Ovary (tissue), 9 donors: ENCODE data around the gene C1orf159. TPM values are rescaled to one million over a fixed set of nuclear protein-coding genes. Genes with fewer than 3 reads are reported as not detected.

Source experiments
- DNase-seq, 5 donors: peaks; one replicate each; pipeline ENCODE4 v3.0.0-alpha.2; 2019 to 2020
- H3K27ac ChIP-seq, 2 donors: fragments of 200-600 bp; one replicate each; pipeline versions ENCODE4 v1.5.1 to v1.8.0; 2019 to 2022
- H3K27me3 ChIP-seq: fragments of 200-600 bp; one replicate; pipeline ENCODE4 v1.8.0; 2022
- H3K36me3 ChIP-seq: fragments of 200-600 bp; sonication (generic); one replicate; pipeline ENCODE4 v1.5.1; 2019
- H3K4me1 ChIP-seq: one replicate; pipeline ENCODE4 v1.8.1; 2013; ENCODE audit warnings: mild to moderate bottlenecking, moderate library complexity; ENCODE audit not compliant: insufficient read depth
- H3K4me3 ChIP-seq: fragments of 200-600 bp; sonication (generic); one replicate; pipeline ENCODE4 v1.5.1; 2017
- H3K9me3 ChIP-seq, 2 donors: fragments of 200-600 bp in 1 of 2; sonication (generic) in 1 of 2; one replicate each; pipeline versions ENCODE4 v1.5.1 to v1.8.1; 2013 to 2019; ENCODE audit warnings: mild to moderate bottlenecking in 1 of 2, moderate library complexity in 1 of 2
- CTCF ChIP-seq, 3 donors: fragments of 450-650 bp in 2 of 3; fragments of 200-600 bp in 1 of 3; IDR thresholded peaks; one replicate each; pipeline versions ENCODE4 v1.5.1 to v1.8.0; 2016 to 2022; ENCODE audit warnings: antibody characterized with exemption in 3 of 3, mild to moderate bottlenecking in 1 of 3
- EP300 ChIP-seq: sonication (generic); formaldehyde crosslinking; IDR thresholded peaks from one replicate; pipeline ENCODE4 v1.6.1; 2017; ENCODE audit warnings: antibody characterized with exemption
- POLR2A ChIP-seq: fragments of 450-650 bp; IDR thresholded peaks from one replicate; pipeline ENCODE4 v1.6.1; 2017; ENCODE audit warnings: antibody characterized with exemption, mild to moderate bottlenecking, moderate library complexity
- WGBS, 3 donors: extraction: QIAGEN DNeasy Blood & Tissue Kit in 1 of 3; methylation state at CpG; one replicate each; pipeline versions ENCODE4 v1.1.5 to v1.1.7; 2013 to 2017; 5-methylcytosine and 5-hydroxymethylcytosine counted together
- intact Hi-C, 4 donors: fragments of 100-400 bp; cut with DNase I; formaldehyde crosslinking; loops; one replicate each; pipeline versions ENCODE4 v1.11.0 to v1.15.1; 2022 to 2023
- polyA plus RNA-seq, 2 donors: library from polyadenylated mRNA; stranded (reverse); fragments of 200-250 nt in 1 of 2; fragments of 350-450 nt in 1 of 2; fragmentation: Illumina TruSeq in 1 of 2; extraction: RNeasy Lipid Tissue Mini Kit (QIAGEN cat#74804) in 1 of 2; gene quantifications; one replicate each; pipeline ENCODE4 v1.2.3, GENCODE V29; 2013 to 2014
- total RNA-seq, 7 donors: library from RNA; depleted of rRNA in 2 of 7; stranded (reverse); fragments of >200 nt in 2 of 7; fragmentation: NEBNext Ultra II Directional in 3 of 7; extraction: Animal tissue kit (Norgen Biotek cat#: 25700) in 3 of 7; gene quantifications; one replicate each; pipeline versions ENCODE4 v1.1.0 to v1.2.4, GENCODE V29; 2016 to 2023
- donor health status: DM: no; HTN: no; CAD: no; lungs with moderate emphysema.
- donor health status: DM: no; HTN: no; CAD: no.
- donor health status: Bipolar disorder and iron deficiency.
- donor health status: DM: yes; HTN: yes; CAD: no.
- donor health status: DM: no; HTN: no; CAD: no.
- donor health status: DM: yes; HTN: yes; CAD: no.

Gene C1orf159
- total and polyA plus RNA-seq, 9 donors: 0.28 to 22.1 (median 9.4) TPM

GRCh38 chr1:1039145-1039910 lies 76.6 kb downstream of the C1orf159 start:
- peaks cover 6% of the 10 kb centered on the region for H3K4me1 ChIP-seq
- no peak for DNase-seq
- no peak overlapping the region for H3K27ac ChIP-seq
- TF ChIP-seq EP300 (no peak), POLR2A (no peak), CTCF (IDR thresholded peaks at IDR 0.05) (no peak)
- no peak overlapping the region for H3K4me3 ChIP-seq
- H3K27me3 ChIP-seq: no peaks in the 10 kb centered on the region
- no peaks in the 10 kb centered on the region for H3K9me3 ChIP-seq
- no peaks in the 10 kb centered on the region for H3K36me3 ChIP-seq
- intact Hi-C loops: no loop called here
- 28 to 46% (median 33%) methylated on average over 16 to 17 of the region's 17 CpGs for WGBS, 3 donors

GRCh38 chr1:1038694-1039093 lies 77.2 kb downstream of the C1orf159 start:
- WGBS, 3 donors: 93% methylated on average over 6 of the region's 6 CpGs
- TF ChIP-seq POLR2A (no peak), CTCF (IDR thresholded peaks at IDR 0.05) (no peak), EP300 (no peak)

GRCh38 chr1:1037366-1038327 lies 78.2 kb downstream of the C1orf159 start:
- Histone ChIP-seq H3K9me3 (no peaks in the 10 kb centered on the region), H3K4me3 (no peak overlapping the region), H3K27me3 (no peaks in the 10 kb centered on the region), H3K27ac (no peak overlapping the region), H3K4me1 (peaks cover 9% of the 10 kb centered on the region), H3K36me3 (no peaks in the 10 kb centered on the region)
- no peak for DNase-seq
- WGBS, 3 donors: 83 to 87% (median 86%) methylated on average over 30 of the region's 30 CpGs
- no peak for TF ChIP-seq CTCF (IDR thresholded peaks at IDR 0.05)
- TF ChIP-seq POLR2A: no peak
- no peak for TF ChIP-seq EP300
- intact Hi-C loops: no loop called here

More at GRCh38 chr1:1038694-1039093, 77.2 kb downstream of the C1orf159 start:
- intact Hi-C loops: no loop called here
- no peak for DNase-seq
- Histone ChIP-seq H3K9me3 (no peaks in the 10 kb centered on the region), H3K36me3 (no peaks in the 10 kb centered on the region), H3K4me1 (peaks cover 6% of the 10 kb centered on the region), H3K27me3 (no peaks in the 10 kb centered on the region), H3K4me3 (no peak overlapping the region), H3K27ac (no peak overlapping the region)

GRCh38 chr1:1035291-1035943 lies 80.5 kb downstream of the C1orf159 start:
- 91 to 95% (median 94%) methylated on average over 19 of the region's 19 CpGs for WGBS, 3 donors
- intact Hi-C loops: no loop called here
- Histone ChIP-seq H3K4me1 (peaks cover 9% of the 10 kb centered on the region), H3K36me3 (no peaks in the 10 kb centered on the region), H3K4me3 (no peak overlapping the region), H3K27me3 (no peaks in the 10 kb centered on the region), H3K27ac (no peak overlapping the region), H3K9me3 (no peaks in the 10 kb centered on the region)
- DNase-seq: no peak
- TF ChIP-seq EP300 (no peak), CTCF (IDR thresholded peaks at IDR 0.05) (no peak), POLR2A (no peak)
